ENCODE results near the gene NES. TPM values are rescaled to one million over a fixed set of nuclear protein-coding genes. Genes with fewer than 3 reads are reported as not detected.

Gene NES
- total RNA-seq, 1 experiment from 2014 or later, result 6.8 TPM

- H2AFZ ChIP-seq, result peak overlapping the region; percentile 71
These were observed 28.9 kb upstream of the NES start for GRCh38 chr1:156705918-156706656.

GRCh38 chr1:156705321-156705917 is 28.2 kb upstream of the NES start, which contains the start of gene CRABP2:
CRABP2 (minus strand) TSS chr1:156705583; CDS start chr1:156705446, 137 bp downstream.
- peaks cover 15% of the 10 kb centered on the region for H3F3A ChIP-seq (ENCODE audit: insufficient read depth, low read depth)
- no peaks in the 10 kb centered on the region for H3K9me2 ChIP-seq (ENCODE audit: insufficient read depth)
- peaks cover 41% of the 10 kb centered on the region for H3K4me1 ChIP-seq (replicated peaks; ENCODE audit: insufficient read depth)
- peak within 1 kb of the TSS; percentile 79 for H3K4me3 ChIP-seq
- H2AFZ ChIP-seq, result peak within 1 kb of the TSS; percentile 71
- H3K79me2 ChIP-seq (ENCODE audit: low read depth), result peaks cover 30% of the 10 kb centered on the region
- H3K27ac ChIP-seq, result peak within 1 kb of the TSS; percentile 55
- H3K4me2 ChIP-seq, result peak within 1 kb of the TSS; percentile 92
- BruUV-seq (replicated peaks), result TSS peak; percentile 59
- intact Hi-C loops (cut with micrococcal nuclease; ENCODE audit: unreplicated experiment), result loop anchor here (1.0 kb wide), 2 partner anchors 12 to 21 kb away; no protein-coding TSS in a partner anchor
- no peaks in the 10 kb centered on the region for H3K27me3 ChIP-seq (ENCODE audit: insufficient read depth, low read depth)
- DNase-seq, result peak in 1 of 2 experiments; percentile 60
- no peaks in the 10 kb centered on the region for H3K9me3 ChIP-seq (ENCODE audit: insufficient read depth, low read depth)
- CTCF ChIA-PET, result interaction anchor here (0.6 to 8.4 kb wide), 3 partner anchors 15 to 154 kb away, joined by 3 to 109 read pairs (median 21); no protein-coding TSS in a partner anchor
- no peaks in the 10 kb centered on the region for H4K20me1 ChIP-seq (ENCODE audit: insufficient read depth)
- H3K36me3 ChIP-seq (ENCODE audit: low read depth), result no peaks in the 10 kb centered on the region
- TF ChIP-seq EZH2 (IDR thresholded peaks at IDR 0.05; ENCODE audit: low read depth), result no peak
- no peak for TF ChIP-seq CTCF (conservative IDR thresholded peaks at IDR 0.05)
- POLR2A ChIA-PET (ENCODE audit: unreplicated experiment), result interaction anchor here (0.6 to 2.3 kb wide), 10 partner anchors 11 to 781 kb away, joined by 4 to 28 read pairs (median 11); partner anchors contain the start of gene METTL25B

More at GRCh38 chr1:156705918-156706656, 28.9 kb upstream of the NES start:
- H3K27ac ChIP-seq, result 0 out of 2 replicates have a peak overlapping the region, but pooled peaks have one; percentile 55
- CTCF ChIA-PET, result interaction anchor here (3.8 to 8.4 kb wide), 2 partner anchors 16 to 20 kb away, joined by 21 to 109 read pairs; no protein-coding TSS in a partner anchor
- H3K27me3 ChIP-seq (ENCODE audit: insufficient read depth, low read depth), result no peaks in the 10 kb centered on the region
- POLR2A ChIA-PET (ENCODE audit: unreplicated experiment), result interaction anchor here (0.6 to 2.3 kb wide), 12 partner anchors 11 to 782 kb away, joined by 3 to 28 read pairs (median 11); partner anchors contain the start of genes METTL25B and MRPL24
- no TSS peak for BruUV-seq (replicated peaks)
- peak in 1 of 2 experiments; percentile 86 for DNase-seq
- TF ChIP-seq CTCF (conservative IDR thresholded peaks at IDR 0.05) (peak; percentile 98), EZH2 (IDR thresholded peaks at IDR 0.05; ENCODE audit: low read depth) (no peak)
- peak overlapping the region; percentile 92 for H3K4me2 ChIP-seq
- peaks cover 30% of the 10 kb centered on the region for H3K79me2 ChIP-seq (ENCODE audit: low read depth)
- H3K4me1 ChIP-seq (replicated peaks; ENCODE audit: insufficient read depth), result peaks cover 47% of the 10 kb centered on the region
- H4K20me1 ChIP-seq (ENCODE audit: insufficient read depth), result no peaks in the 10 kb centered on the region
- peak overlapping the region; percentile 79 for H3K4me3 ChIP-seq
- H3K9me3 ChIP-seq (ENCODE audit: insufficient read depth, low read depth), result no peaks in the 10 kb centered on the region
- intact Hi-C loops (cut with micrococcal nuclease; ENCODE audit: unreplicated experiment), result loop anchor here (1.0 kb wide), 4 partner anchors 13 to 46 kb away; no protein-coding TSS in a partner anchor
- H3F3A ChIP-seq (ENCODE audit: insufficient read depth, low read depth), result peaks cover 19% of the 10 kb centered on the region
- H3K9me2 ChIP-seq (ENCODE audit: insufficient read depth), result no peaks in the 10 kb centered on the region
- H3K36me3 ChIP-seq (ENCODE audit: low read depth), result no peaks in the 10 kb centered on the region

- H3K9me2 ChIP-seq (ENCODE audit: insufficient read depth), result no peaks in the 10 kb centered on the region
- H3K9me3 ChIP-seq (ENCODE audit: insufficient read depth, low read depth), result no peaks in the 10 kb centered on the region
- ChIA-PET POLR2A (ENCODE audit: unreplicated experiment) (interaction anchor here (0.7 to 2.3 kb wide), 6 partner anchors 10 to 44 kb away, joined by 4 to 28 read pairs (median 11); partner anchors contain the start of gene METTL25B), CTCF (interaction anchor here (0.6 to 8.4 kb wide), 2 partner anchors 15 to 155 kb away, joined by 3 to 109 read pairs; no protein-coding TSS in a partner anchor)
- H3K27me3 ChIP-seq (ENCODE audit: insufficient read depth, low read depth), result no peaks in the 10 kb centered on the region
- intact Hi-C loops (cut with micrococcal nuclease; ENCODE audit: unreplicated experiment), result loop anchor here (1.0 kb wide), 2 partner anchors 12 to 21 kb away; no protein-coding TSS in a partner anchor
- TSS peak; percentile 68 for BruUV-seq (replicated peaks)
- TF ChIP-seq CTCF (conservative IDR thresholded peaks at IDR 0.05) (no peak), EZH2 (IDR thresholded peaks at IDR 0.05; ENCODE audit: low read depth) (no peak)
- peak overlapping the region; percentile 55 for H3K27ac ChIP-seq
- peak overlapping the region; percentile 71 for H2AFZ ChIP-seq
- H3K4me1 ChIP-seq (replicated peaks; ENCODE audit: insufficient read depth), result peaks cover 36% of the 10 kb centered on the region
- no peaks in the 10 kb centered on the region for H4K20me1 ChIP-seq (ENCODE audit: insufficient read depth)
- H3F3A ChIP-seq (ENCODE audit: insufficient read depth, low read depth), result peaks cover 10% of the 10 kb centered on the region
- no peaks in the 10 kb centered on the region; the same call in 1 of the 2 replicates for H3K36me3 ChIP-seq (ENCODE audit: low read depth)
- DNase-seq, result peak; percentile 70 to 78
- peaks cover 30% of the 10 kb centered on the region for H3K79me2 ChIP-seq (ENCODE audit: low read depth)
- H3K4me3 ChIP-seq, result peak overlapping the region; percentile 79
- H3K4me2 ChIP-seq, result peak overlapping the region; percentile 92
These were observed 27.7 kb upstream of the NES start for GRCh38 chr1:156704930-156705320.

Data from PC-9 (cell line).